ENCODE measurements around the gene RALGDS. TPM values are rescaled to one million over a fixed set of nuclear protein-coding genes. Genes with fewer than 3 reads are reported as not detected.

Gene RALGDS
- total and polyA plus RNA-seq, 9 of the 15 experiments (the other 6 are each of a cell fraction or from before 2014, with no cell fraction given): 0.75 to 43.3 (median 27.1) TPM

- no TSS peak for BruUV-seq (replicated peaks)
- Histone ChIP-seq H3K79me2 (ENCODE audit: control insufficient read depth, insufficient read depth, low read length) (no peaks in the 10 kb centered on the region), H3K4me3 (no peak overlapping the region), H3K4me2 (ENCODE audit: insufficient read depth, low read length) (no peak overlapping the region), H3K9me3 (replicated peaks; ENCODE audit: control insufficient read depth, insufficient read depth, low read depth, low read length) (no peaks in the 10 kb centered on the region), H2AFZ (ENCODE audit: low read depth, low read length) (no peak overlapping the region), H3K4me1 (replicated peaks in 1 of 2; ENCODE audit: control insufficient read depth in 2 of 2, insufficient read depth in 2 of 2, low read length in 2 of 2) (no peaks in the 10 kb centered on the region; a peak in 1 of 5 replicates), H3K9me1 (ENCODE audit: control insufficient read depth, insufficient read depth, low read length) (peaks cover 4% of the 10 kb centered on the region), H4K20me1 (replicated peaks; ENCODE audit: control insufficient read depth, insufficient read depth, low read length) (no peaks in the 10 kb centered on the region), H3K9ac (ENCODE audit: insufficient read depth in 1 of 2, low read depth in 2 of 2, low read length in 2 of 2) (no peak overlapping the region), H3K27me3 (ENCODE audit: control insufficient read depth in 2 of 2, insufficient read depth in 2 of 2, low read length in 2 of 2) (peaks cover 15 to 20% of the 10 kb centered on the region in 2 experiments; a peak in 4 of 5 replicates), H3K36me3 (ENCODE audit: control insufficient read depth, insufficient read depth, low read length) (no peaks in the 10 kb centered on the region), H3K27ac (ENCODE audit: extremely low read depth, low read depth, low read length) (no peak overlapping the region)
- POLR2A ChIA-PET: interaction anchor here (0.6 to 1.2 kb wide), 4 partner anchors 10 to 342 kb away, joined by 3 to 4 read pairs (median 3); partner anchors contain the start of genes AK8 and GTF3C5
- ATAC-seq (peak; percentile 44; the same call in 2 of the 3 replicates), DNase-seq (ENCODE audit: extremely low read depth in 1 of 4, low spot score in 3 of 4) (peak in 2 of 4 experiments; percentile 21 to 27), FAIRE-seq (peak; percentile 35)
- intact Hi-C loops (cut with micrococcal nuclease): no loop called here
- 23% methylated on average over 8 of the region's 8 CpGs for WGBS (ENCODE audit: insufficient coverage, low coverage, missing lambda C conversion rate)
- CTCF ChIA-PET (ENCODE audit: low intra/inter-chr PET ratio): no interaction called here
- in situ Hi-C loops (cut with MboI): no loop called here
- TF ChIP-seq SMARCA5 (IDR thresholded peaks at IDR 0.05): no peak
- no peak for TF ChIP-seq ZNF274 (IDR thresholded peaks at IDR 0.05; ENCODE audit: borderline replicate concordance, low read depth, low read length)
- TF ChIP-seq SREBF2 (CRISPR knock-in tag; IDR thresholded peaks at IDR 0.05): no peak
- peak; percentile 60 for TF ChIP-seq ZNF121 (CRISPR knock-in tag; conservative IDR thresholded peaks at IDR 0.05)
- TF ChIP-seq, protein P1, sequence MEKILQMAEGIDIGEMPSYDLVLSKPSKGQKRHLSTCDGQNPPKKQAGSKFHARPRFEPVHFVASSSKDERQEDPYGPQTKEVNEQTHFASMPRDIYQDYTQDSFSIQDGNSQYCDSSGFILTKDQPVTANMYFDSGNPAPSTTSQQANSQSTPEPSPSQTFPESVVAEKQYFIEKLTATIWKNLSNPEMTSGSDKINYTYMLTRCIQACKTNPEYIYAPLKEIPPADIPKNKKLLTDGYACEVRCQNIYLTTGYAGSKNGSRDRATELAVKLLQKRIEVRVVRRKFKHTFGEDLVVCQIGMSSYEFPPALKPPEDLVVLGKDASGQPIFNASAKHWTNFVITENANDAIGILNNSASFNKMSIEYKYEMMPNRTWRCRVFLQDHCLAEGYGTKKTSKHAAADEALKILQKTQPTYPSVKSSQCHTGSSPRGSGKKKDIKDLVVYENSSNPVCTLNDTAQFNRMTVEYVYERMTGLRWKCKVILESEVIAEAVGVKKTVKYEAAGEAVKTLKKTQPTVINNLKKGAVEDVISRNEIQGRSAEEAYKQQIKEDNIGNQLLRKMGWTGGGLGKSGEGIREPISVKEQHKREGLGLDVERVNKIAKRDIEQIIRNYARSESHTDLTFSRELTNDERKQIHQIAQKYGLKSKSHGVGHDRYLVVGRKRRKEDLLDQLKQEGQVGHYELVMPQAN (IDR thresholded peaks at IDR 0.05; ENCODE audit: borderline replicate concordance): no peak
- no peak for TF ChIP-seq BMI1 (IDR thresholded peaks at IDR 0.05; ENCODE audit: low read length)
- TF ChIP-seq, protein P2, sequence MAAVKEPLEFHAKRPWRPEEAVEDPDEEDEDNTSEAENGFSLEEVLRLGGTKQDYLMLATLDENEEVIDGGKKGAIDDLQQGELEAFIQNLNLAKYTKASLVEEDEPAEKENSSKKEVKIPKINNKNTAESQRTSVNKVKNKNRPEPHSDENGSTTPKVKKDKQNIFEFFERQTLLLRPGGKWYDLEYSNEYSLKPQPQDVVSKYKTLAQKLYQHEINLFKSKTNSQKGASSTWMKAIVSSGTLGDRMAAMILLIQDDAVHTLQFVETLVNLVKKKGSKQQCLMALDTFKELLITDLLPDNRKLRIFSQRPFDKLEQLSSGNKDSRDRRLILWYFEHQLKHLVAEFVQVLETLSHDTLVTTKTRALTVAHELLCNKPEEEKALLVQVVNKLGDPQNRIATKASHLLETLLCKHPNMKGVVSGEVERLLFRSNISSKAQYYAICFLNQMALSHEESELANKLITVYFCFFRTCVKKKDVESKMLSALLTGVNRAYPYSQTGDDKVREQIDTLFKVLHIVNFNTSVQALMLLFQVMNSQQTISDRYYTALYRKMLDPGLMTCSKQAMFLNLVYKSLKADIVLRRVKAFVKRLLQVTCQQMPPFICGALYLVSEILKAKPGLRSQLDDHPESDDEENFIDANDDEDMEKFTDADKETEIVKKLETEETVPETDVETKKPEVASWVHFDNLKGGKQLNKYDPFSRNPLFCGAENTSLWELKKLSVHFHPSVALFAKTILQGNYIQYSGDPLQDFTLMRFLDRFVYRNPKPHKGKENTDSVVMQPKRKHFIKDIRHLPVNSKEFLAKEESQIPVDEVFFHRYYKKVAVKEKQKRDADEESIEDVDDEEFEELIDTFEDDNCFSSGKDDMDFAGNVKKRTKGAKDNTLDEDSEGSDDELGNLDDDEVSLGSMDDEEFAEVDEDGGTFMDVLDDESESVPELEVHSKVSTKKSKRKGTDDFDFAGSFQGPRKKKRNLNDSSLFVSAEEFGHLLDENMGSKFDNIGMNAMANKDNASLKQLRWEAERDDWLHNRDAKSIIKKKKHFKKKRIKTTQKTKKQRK (IDR thresholded peaks at IDR 0.05; ENCODE audit: borderline replicate concordance, low read depth, low read length): no peak
- TF ChIP-seq GABPB2 (CRISPR knock-in tag; conservative IDR thresholded peaks at IDR 0.05): no peak
- no peak for TF ChIP-seq CHD4 (IDR thresholded peaks at IDR 0.05; ENCODE audit: insufficient read depth, insufficient replicate concordance, low read depth, low read length, poor library complexity, severe bottlenecking)
- TF ChIP-seq CBFA2T2 (conservative IDR thresholded peaks at IDR 0.05): peak; percentile 47; the same call in 1 of the 2 replicates
- no peak for TF ChIP-seq MED1 (CRISPR knock-in tag; IDR thresholded peaks at IDR 0.05; ENCODE audit: borderline replicate concordance)
- TF ChIP-seq NFIC (IDR thresholded peaks at IDR 0.05): peak; percentile 57
- peak in 1 of 2 experiments; percentile 57; a peak in 1 of 4 replicates for TF ChIP-seq HDAC1 (IDR thresholded peaks at IDR 0.05)
- no peak for TF ChIP-seq JUN (IDR thresholded peaks at IDR 0.05; ENCODE audit: borderline replicate concordance, low read depth, low read length)
- TF ChIP-seq JUN (CRISPR knock-in tag; IDR thresholded peaks at IDR 0.05; ENCODE audit: borderline replicate concordance): no peak
- TF ChIP-seq ZBTB33 (CRISPR knock-in tag; IDR thresholded peaks at IDR 0.05): no peak
Observed at GRCh38 chr9:133074111-133074651, 46.9 kb downstream of the RALGDS start.
